Right lobe of liver (tissue), 6 donors: ENCODE measurements around the gene NOP9. TPM values are rescaled to one million over a fixed set of nuclear protein-coding genes. Genes with fewer than 3 reads are reported as not detected.
A peak's percentile ranks its signal among the peaks of the same experiment; 100 is the strongest.

Source experiments
- ATAC-seq, 4 donors: fragments of 200-7000 bp; cut with Tn5 transposase; one replicate each; pipeline ENCODE4 v1.9.1; 2020; ENCODE audit warnings: mild to moderate bottlenecking in 4 of 4, moderate library complexity in 4 of 4
- DNase-seq, 3 donors: peaks; one replicate each; pipeline ENCODE4 v3.0.0-alpha.2; 2020
- H3K27ac ChIP-seq, 3 donors: fragments of 200-600 bp; one replicate each; pipeline ENCODE4 v1.8.0; 2022
- H3K27me3 ChIP-seq, 2 donors: fragments of 200-600 bp; one replicate each; pipeline ENCODE4 v1.8.0; 2022
- H3K36me3 ChIP-seq, 4 donors: fragments of 200-600 bp; sonication (generic) in 1 of 4; one replicate each; pipeline versions ENCODE4 v1.5.1 to v1.8.0; 2017 to 2022; ENCODE audit warnings: control low read depth in 1 of 4
- H3K4me1 ChIP-seq, 4 donors: fragments of 200-600 bp; sonication (generic) in 1 of 4; one replicate each; pipeline versions ENCODE4 v1.5.1 to v1.8.0; 2017 to 2022; ENCODE audit warnings: control low read depth in 1 of 4
- H3K4me3 ChIP-seq, 3 donors: fragments of 200-600 bp; one replicate each; pipeline ENCODE4 v1.8.0; 2022
- H3K9me3 ChIP-seq, 4 donors: fragments of 200-600 bp; sonication (generic) in 1 of 4; one replicate each; pipeline versions ENCODE4 v1.5.1 to v1.8.0; 2017 to 2022; ENCODE audit warnings: control low read depth in 1 of 4
- CTCF ChIP-seq, 4 donors: fragments of 200-600 bp in 3 of 4; fragments of 450-650 bp in 1 of 4; IDR thresholded peaks; one replicate each; pipeline versions ENCODE4 v1.5.1 to v1.8.0; 2016 to 2022; ENCODE audit warnings: antibody characterized with exemption in 4 of 4, mild to moderate bottlenecking in 2 of 4
- POLR2A ChIP-seq: fragments of 450-650 bp; IDR thresholded peaks from one replicate; pipeline ENCODE4 v1.6.1; 2017; ENCODE audit warnings: antibody characterized with exemption, mild to moderate bottlenecking
- WGBS: methylation state at CpG from one replicate; pipeline ENCODE4 v1.1.6; 2018; ENCODE audit warnings: low coverage, low lambda C conversion rate; ENCODE audit not compliant: insufficient coverage; ENCODE audit errors: missing lambda C conversion rate; 5-methylcytosine and 5-hydroxymethylcytosine counted together
- intact Hi-C, 2 donors: fragments of 100-400 bp; cut with DNase I; formaldehyde crosslinking; loops; one replicate each; pipeline versions ENCODE4 v1.11.2 to v1.14.1; 2022
- total RNA-seq, 6 experiments: library from RNA; depleted of rRNA in 2 of 6; stranded (reverse); fragments of >200 nt in 2 of 6; fragmentation: NEBNext Ultra II Directional in 3 of 6; extraction: Animal tissue kit (Norgen Biotek cat#: 25700) in 3 of 6; gene quantifications; one replicate each; pipeline versions ENCODE4 v1.1.0 to v1.2.4, GENCODE V29; 2016 to 2023
- donor health status: DM: no; HTN: yes; CAD: no.
- donor health status: DM: no; HTN: no; CAD: no.
- donor health status: DM: no; HTN: no; CAD: no.
- donor health status: DM: no; HTN: yes; CAD: no.
- donor health status: DM: no; HTN: yes; CAD: no.

The NOP9 gene
- total RNA-seq, 6 experiments from 2014 or later: 8.2 to 15.3 (median 11.4) TPM

- no peak overlapping the region for H3K4me3 ChIP-seq
- ATAC-seq (no peak), DNase-seq (no peak)
- WGBS: 84% methylated on average over 5 of the region's 5 CpGs
- no peaks in the 10 kb centered on the region for H3K36me3 ChIP-seq
- no peaks in the 10 kb centered on the region for H3K9me3 ChIP-seq
- TF ChIP-seq POLR2A (no peak), CTCF (IDR thresholded peaks at IDR 0.05) (no peak)
- peaks cover 0 to 8% (median 0%) of the 10 kb centered on the region in 4 donors for H3K4me1 ChIP-seq
- H3K27ac ChIP-seq: no peak overlapping the region
- H3K27me3 ChIP-seq: no peaks in the 10 kb centered on the region
- intact Hi-C loops: no loop called here
Observed at GRCh38 chr14:24278424-24278823, 21.2 kb upstream of the NOP9 start.

GRCh38 chr14:24279301-24280186, 20.1 kb upstream of the NOP9 start:
- no peak overlapping the region for H3K4me3 ChIP-seq
- H3K27me3 ChIP-seq: no peaks in the 10 kb centered on the region
- 35% methylated on average over 6 of the region's 11 CpGs for WGBS
- TF ChIP-seq POLR2A (no peak), CTCF (IDR thresholded peaks at IDR 0.05) (peak in 3 of 4 donors; percentile 19 to 43 (median 28))
- H3K36me3 ChIP-seq: no peaks in the 10 kb centered on the region
- DNase-seq: no peak
- intact Hi-C loops: no loop called here
- H3K4me1 ChIP-seq: no peaks in the 10 kb centered on the region
- peak; percentile 18 to 59 (median 46) for ATAC-seq
- H3K27ac ChIP-seq: no peak overlapping the region
- no peaks in the 10 kb centered on the region for H3K9me3 ChIP-seq

DNA sequence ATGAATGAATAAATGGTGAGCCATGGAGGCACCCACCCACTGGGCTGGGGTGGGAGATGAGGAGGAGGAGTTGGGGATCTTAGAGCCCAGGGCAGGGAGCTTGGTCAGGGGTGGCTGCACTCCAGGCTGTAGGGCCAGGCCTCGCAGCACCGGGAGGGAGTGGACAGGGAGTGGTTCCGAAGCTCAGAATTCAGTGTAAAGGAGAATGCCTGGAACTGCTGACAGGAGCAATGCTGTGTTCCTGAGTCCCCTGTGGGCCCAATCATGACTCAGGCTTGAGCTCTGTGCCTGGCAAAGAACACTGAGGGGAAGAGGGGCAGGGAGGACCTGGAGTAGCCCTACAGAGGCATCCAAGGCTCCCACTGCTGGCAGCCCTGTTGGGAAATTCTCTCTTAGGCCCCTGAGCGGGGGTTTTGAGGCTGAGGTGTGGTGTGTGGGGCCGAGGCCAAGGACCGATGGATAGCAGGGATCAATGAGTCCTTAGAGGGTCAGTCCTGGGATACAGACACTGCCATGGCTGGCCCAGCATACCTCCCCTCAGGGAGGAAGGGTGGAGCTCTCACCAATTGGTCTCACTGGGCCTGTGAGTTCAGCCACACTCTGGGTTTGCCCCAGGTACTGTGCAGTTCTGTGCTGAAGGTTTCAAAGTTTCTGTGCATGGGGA, 18.7 kb upstream of the NOP9 start:
- no peak overlapping the region for H3K4me3 ChIP-seq
- no peak overlapping the region for H3K27ac ChIP-seq
- ATAC-seq: peak in 1 of 4 donors; percentile 9
- no peaks in the 10 kb centered on the region for H3K4me1 ChIP-seq
- no peaks in the 10 kb centered on the region for H3K9me3 ChIP-seq
- no peaks in the 10 kb centered on the region for H3K27me3 ChIP-seq
- 80% methylated on average over 1 of the region's 6 CpGs for WGBS
- intact Hi-C loops: no loop called here
- H3K36me3 ChIP-seq: no peaks in the 10 kb centered on the region
- no peak for DNase-seq
- no peak for TF ChIP-seq CTCF (IDR thresholded peaks at IDR 0.05)
- no peak for TF ChIP-seq POLR2A

DNA sequence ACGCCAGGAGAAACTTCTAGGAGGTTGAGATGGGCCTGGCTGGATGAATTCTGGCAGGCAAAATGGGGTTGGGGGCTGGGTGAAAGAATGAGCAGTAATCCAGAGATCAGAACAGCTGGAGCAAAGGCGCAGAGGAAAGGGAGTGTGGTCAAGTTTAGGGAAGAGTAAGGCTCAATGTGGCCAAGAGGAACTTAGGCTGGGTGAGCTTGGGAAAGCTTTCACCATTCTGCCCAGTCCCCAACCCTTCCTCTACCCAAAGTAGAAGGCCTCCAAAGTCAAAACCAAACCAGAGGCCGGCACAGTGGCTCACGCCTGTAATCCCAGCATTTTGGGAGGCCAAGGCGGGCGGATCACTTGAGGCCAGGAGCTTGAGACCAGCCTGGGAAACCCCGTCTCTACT, 18.0 kb upstream of the NOP9 start:
- Histone ChIP-seq H3K4me3 (no peak overlapping the region), H3K27ac (no peak overlapping the region), H3K27me3 (no peaks in the 10 kb centered on the region), H3K36me3 (no peaks in the 10 kb centered on the region), H3K9me3 (no peaks in the 10 kb centered on the region), H3K4me1 (no peaks in the 10 kb centered on the region)
- no peak for DNase-seq
- peak in 3 of 4 donors; percentile 14 to 42 (median 18) for ATAC-seq
- intact Hi-C loops: no loop called here
- TF ChIP-seq POLR2A: no peak
- no peak for TF ChIP-seq CTCF (IDR thresholded peaks at IDR 0.05)
- 60% methylated on average over 4 of the region's 7 CpGs for WGBS
